HG02571 (cell line): Measurements from ENCODE around the gene KCNMA1.

Experiments used
- ATAC-seq: cut with Tn5 transposase; IDR thresholded peaks from one replicate; pipeline ENCODE4 v1.9.1; 2021; ENCODE audit warnings: mild to moderate bottlenecking, moderate library complexity; ENCODE audit not compliant: unreplicated experiment

The KCNMA1 gene

GRCh38 chr10:77109351-77109994, 528.1 kb downstream of the KCNMA1 start:
- no peak for ATAC-seq

GRCh38 chr10:77106676-77107075, 530.9 kb downstream of the KCNMA1 start:
- ATAC-seq: no peak

GRCh38 chr10:77105761-77106221, 531.8 kb downstream of the KCNMA1 start:
- no peak for ATAC-seq

- no peak for ATAC-seq
Measured at GRCh38 chr10:77104459-77104980, 533.1 kb downstream of the KCNMA1 start.

GRCh38 chr10:77103213-77103612, 534.4 kb downstream of the KCNMA1 start:
- no peak for ATAC-seq

- ATAC-seq: no peak
Measured at GRCh38 chr10:77101341-77101740, 536.3 kb downstream of the KCNMA1 start.

GRCh38 chr10:77099136-77099535, 538.5 kb downstream of the KCNMA1 start:
- no peak for ATAC-seq

- no peak for ATAC-seq
Measured at GRCh38 chr10:77097625-77098024, 540.0 kb downstream of the KCNMA1 start.

GRCh38 chr10:77093126-77093525, 544.5 kb downstream of the KCNMA1 start:
- no peak for ATAC-seq

GRCh38 chr10:77091597-77092165, 545.9 kb downstream of the KCNMA1 start:
- no peak for ATAC-seq

GRCh38 chr10:77090381-77091356, 546.9 kb downstream of the KCNMA1 start:
- no peak for ATAC-seq

- no peak for ATAC-seq
Measured at GRCh38 chr10:77087366-77087765, 550.2 kb downstream of the KCNMA1 start.

GRCh38 chr10:77086081-77086480, 551.5 kb downstream of the KCNMA1 start:
- ATAC-seq: no peak

- ATAC-seq: no peak
Measured at GRCh38 chr10:77085344-77085743, 552.3 kb downstream of the KCNMA1 start.

GRCh38 chr10:77084431-77085144, 553.0 kb downstream of the KCNMA1 start:
- ATAC-seq: no peak

- no peak for ATAC-seq
Measured at GRCh38 chr10:77082601-77083252, 554.9 kb downstream of the KCNMA1 start.

GRCh38 chr10:77081481-77081891, 556.1 kb downstream of the KCNMA1 start:
- no peak for ATAC-seq

- no peak for ATAC-seq
Measured at GRCh38 chr10:77080361-77081027, 557.1 kb downstream of the KCNMA1 start.

GRCh38 chr10:77079592-77080300, 557.9 kb downstream of the KCNMA1 start:
- ATAC-seq: no peak
